GM20000 (cell line): Measurements from ENCODE around the gene SMIM43.

Source experiments
- DNase-seq: peaks from one replicate; pipeline ENCODE4 v3.0.0; 2012; ENCODE audit warnings: low spot score
- TF ChIP-seq, protein P1 (sequence below): IDR thresholded peaks from 2 replicates; pipeline ENCODE4 v1.5.1; 2012; ENCODE audit warnings: mild to moderate bottlenecking, control low read depth; ENCODE audit errors: extremely low read depth, missing control alignments

The SMIM43 gene

DNA sequence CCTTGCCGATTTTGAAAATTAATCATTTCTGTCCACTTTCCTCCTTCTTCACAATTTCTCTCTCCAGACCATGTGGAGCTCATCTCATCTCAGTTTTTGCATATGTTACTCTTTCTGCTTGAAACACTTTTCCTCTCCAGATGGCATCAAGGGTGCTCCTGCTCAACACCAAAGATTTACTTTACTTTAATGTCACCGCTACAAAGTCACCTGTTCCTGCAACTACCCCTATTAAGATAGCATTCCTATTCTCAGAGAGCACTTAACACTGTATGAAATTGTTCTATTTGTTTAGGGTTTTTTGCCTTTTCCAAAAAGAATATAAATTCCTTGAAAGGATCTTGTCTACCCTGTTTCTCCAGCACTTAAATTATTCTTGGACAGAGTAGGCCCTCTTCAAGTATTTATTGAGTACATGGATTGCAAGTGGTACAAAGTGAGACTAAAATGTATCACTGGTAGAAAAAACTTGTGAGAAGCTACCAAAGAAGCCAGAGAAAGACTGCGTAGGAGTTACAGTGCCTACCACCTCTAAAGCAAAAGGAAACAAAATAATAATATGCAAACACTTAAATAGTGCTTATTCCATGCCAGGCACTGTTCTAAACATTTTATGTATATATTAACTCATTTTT, 35.0 kb upstream of the SMIM43 start:
- no peak for DNase-seq
- TF ChIP-seq, protein P1, sequence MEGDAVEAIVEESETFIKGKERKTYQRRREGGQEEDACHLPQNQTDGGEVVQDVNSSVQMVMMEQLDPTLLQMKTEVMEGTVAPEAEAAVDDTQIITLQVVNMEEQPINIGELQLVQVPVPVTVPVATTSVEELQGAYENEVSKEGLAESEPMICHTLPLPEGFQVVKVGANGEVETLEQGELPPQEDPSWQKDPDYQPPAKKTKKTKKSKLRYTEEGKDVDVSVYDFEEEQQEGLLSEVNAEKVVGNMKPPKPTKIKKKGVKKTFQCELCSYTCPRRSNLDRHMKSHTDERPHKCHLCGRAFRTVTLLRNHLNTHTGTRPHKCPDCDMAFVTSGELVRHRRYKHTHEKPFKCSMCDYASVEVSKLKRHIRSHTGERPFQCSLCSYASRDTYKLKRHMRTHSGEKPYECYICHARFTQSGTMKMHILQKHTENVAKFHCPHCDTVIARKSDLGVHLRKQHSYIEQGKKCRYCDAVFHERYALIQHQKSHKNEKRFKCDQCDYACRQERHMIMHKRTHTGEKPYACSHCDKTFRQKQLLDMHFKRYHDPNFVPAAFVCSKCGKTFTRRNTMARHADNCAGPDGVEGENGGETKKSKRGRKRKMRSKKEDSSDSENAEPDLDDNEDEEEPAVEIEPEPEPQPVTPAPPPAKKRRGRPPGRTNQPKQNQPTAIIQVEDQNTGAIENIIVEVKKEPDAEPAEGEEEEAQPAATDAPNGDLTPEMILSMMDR = no peak

DNA sequence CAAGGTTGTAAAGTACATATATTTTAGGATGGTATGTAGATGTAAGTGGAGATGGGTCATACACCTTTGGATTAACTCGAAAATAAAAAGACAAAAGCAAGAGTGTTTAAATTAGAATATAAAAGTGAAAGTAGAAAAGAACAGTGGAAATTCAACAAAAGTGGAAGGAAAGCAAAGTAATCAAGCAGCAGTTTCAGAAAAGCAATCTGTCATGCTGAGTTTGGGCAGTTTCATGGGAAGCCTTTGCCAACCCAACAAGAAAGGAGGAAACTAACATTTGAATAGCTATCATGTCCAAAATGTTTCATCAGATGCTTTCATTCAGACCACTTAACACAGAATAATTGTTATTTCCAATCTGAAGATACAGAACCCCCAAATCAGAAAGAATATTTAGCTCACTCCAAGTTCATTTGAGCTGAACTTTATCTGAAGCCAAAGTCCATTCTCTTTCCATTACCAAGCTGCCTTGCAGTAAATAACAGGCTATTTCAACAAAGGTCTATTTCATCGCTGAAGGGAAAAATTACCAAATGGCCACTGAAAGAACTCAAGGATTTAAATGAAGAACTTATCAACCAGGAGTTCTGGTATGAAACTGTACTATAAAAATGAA, 34.4 kb upstream of the SMIM43 start:
- TF ChIP-seq, protein P1 = no peak
- no peak for DNase-seq

DNA sequence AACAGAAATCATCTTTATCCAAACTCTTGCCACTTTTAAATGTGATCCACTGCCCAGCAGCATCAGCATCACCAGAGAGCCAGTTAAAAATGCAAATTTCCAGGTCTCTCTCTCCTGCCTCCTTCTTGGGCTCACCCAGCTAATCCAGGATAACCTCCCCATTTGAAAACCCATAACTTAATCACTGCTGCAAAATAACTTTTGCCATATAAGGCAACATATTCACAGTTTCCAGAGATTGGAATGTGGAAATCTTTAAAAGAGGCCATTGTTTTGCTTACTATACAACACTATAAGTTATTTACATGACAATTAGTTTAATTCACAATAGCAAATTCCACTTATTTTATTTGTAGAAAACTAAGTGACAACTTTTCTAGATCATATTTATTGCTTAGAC, 31.3 kb upstream of the SMIM43 start:
- TF ChIP-seq, protein P1 = no peak
- no peak for DNase-seq

DNA sequence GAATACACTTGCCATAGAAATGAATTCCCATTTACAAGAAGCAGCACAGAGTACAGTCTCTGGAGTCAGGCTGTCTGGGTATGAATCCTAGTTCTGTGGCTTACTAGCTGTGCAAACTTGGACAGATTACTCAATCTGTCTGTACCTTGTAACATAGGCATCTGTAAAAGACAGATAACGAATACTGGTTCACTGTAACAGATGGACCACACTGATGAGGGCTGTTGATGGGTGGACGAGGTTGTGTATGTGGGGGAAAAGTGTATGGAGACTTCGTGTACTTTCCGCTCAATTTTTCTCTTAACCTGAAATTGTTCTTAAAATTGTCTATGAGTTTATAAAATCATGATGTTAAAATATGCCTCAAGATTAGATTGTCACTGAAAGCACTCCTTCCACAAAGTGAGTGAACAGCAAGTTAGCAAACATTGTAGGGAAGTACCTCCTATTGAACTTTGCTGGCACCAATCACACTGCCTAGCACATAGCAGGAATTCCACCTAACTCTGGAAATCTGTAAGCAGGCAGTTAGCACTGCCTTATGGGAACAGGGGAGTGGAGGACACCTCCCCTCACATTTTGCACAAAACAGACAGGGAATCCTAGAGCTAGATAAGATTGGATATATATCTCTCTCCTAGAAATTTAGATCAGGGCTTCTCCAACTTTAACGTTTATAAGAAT, 29.7 kb upstream of the SMIM43 start:
- TF ChIP-seq, protein P1 = no peak

DNA sequence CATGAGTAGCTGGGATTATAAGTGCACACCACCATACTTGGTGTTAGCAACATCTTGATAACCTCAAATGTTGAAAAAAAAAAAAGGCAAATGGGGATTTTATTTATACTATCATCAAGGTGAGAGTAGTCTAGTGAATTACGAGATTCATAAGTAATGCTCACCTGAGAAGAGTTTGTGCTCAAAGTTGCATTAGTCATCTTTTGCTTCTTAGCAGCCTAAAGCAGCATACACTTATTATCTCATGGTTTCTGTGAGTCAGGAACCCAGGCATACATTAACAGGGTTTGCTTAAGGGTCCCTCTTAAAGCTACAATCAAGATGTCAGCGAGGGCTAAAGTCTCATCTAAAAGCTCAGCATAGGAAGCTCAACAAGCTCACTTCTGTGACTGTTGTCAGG, 28.0 kb upstream of the SMIM43 start:
- DNase-seq = no peak

More for the DNA sequence above, 29.7 kb upstream of the SMIM43 start:
- DNase-seq = no peak

DNA sequence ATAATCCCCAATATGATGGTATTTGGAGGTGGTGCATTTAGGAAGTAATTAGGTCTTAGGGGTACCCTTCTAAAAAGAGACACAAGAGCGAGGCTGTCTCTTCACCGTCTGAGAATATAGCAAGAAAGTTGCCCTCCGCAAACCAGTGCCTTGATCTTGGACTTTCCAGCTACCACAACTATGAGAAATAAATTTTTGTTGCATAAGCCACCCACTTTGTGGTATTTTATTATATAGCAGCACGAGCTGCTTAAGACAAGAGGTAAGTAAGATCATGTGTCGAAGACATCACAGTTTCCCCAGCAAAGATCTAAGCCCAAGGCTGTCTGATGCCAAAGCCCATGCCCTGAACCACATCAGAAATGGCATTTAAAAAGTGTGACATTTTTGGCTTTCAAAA, 26.5 kb upstream of the SMIM43 start:
- TF ChIP-seq, protein P1 = no peak
- DNase-seq = no peak

More for the DNA sequence above, 28.0 kb upstream of the SMIM43 start:
- TF ChIP-seq, protein P1 = no peak

DNA sequence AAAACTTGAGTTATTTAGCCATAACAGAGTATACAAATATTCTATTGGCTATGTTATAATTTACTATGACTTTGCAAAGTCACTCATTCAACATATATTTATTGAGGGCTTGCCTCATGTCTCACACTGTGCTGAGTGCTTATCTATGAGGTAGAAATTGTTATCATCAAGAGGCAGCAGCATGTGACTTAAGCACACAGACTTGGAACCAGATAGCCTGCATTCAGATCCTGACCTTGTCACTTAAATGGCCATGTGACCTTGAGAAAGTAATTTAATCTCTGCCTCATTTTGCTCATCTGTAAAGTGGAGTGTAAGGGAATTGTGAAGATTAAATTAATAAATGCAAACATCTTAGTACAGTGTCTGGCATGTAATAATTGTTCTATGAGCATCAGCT, 26.0 kb upstream of the SMIM43 start:
- DNase-seq = no peak
- TF ChIP-seq, protein P1 = no peak
